Activated CD8-positive, alpha-beta memory T cell treated with anti-CD3 and anti-CD28 coated beads for 36 hours (primary cell): Measurements from ENCODE around the gene XXYLT1. TPM values are rescaled to one million over a fixed set of nuclear protein-coding genes. Genes with fewer than 3 reads are reported as not detected.

Experiments
- CTCF ChIA-PET: fragments of 350-600 bp; sonication (Branson Sonifier 250); formaldehyde crosslinking; loops from one replicate; lab custom pipeline; 2021; ENCODE audit warnings: antibody characterized with exemption; lab: Charles Lee
- POLR2A ChIA-PET: fragments of 350-600 bp; sonication (Branson Sonifier 250); formaldehyde crosslinking; loops from one replicate; lab custom pipeline; 2021; ENCODE audit warnings: antibody characterized with exemption; lab: Charles Lee
- total RNA-seq, 2 experiments: library from RNA; stranded (reverse); gene quantifications; one replicate each; pipeline ENCODE4 v1.2.3, GENCODE V29; 2021

XXYLT1 gene
- total RNA-seq, 2 experiments from 2014 or later: 9.1 to 9.3 TPM

DNA sequence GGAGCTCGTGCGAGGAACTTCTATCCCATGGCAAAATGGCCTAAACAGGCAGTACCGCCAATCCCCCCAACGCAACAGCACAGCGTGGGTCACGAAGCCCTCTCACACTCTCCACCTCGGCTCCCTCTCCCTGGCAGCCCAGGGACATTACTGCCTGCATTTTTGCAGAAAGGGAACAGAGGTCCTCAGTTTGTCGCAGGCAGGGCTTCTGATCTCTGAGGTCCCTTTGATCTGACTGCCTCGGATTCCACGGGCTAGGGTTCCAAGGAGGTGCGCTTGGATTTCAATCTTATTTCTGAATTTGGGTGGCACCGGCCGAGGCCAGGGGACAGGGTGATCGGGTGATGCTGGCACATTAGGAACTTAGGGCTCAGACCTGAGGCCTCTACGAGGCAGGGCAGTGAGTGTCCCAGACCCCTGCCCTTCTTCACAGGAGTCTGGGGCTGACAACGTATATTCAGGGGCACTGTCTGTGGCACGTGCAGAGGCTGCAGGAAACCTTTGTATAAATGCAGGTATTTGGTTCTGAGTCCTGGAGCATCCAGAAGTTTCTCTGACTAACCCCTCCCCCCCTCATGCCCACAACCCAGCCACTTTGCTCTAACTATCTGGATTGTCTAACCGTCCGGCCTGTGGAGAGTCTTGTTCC is 197.9 kb downstream of the XXYLT1 start:
- POLR2A ChIA-PET: no interaction called here
- CTCF ChIA-PET: no interaction called here

DNA sequence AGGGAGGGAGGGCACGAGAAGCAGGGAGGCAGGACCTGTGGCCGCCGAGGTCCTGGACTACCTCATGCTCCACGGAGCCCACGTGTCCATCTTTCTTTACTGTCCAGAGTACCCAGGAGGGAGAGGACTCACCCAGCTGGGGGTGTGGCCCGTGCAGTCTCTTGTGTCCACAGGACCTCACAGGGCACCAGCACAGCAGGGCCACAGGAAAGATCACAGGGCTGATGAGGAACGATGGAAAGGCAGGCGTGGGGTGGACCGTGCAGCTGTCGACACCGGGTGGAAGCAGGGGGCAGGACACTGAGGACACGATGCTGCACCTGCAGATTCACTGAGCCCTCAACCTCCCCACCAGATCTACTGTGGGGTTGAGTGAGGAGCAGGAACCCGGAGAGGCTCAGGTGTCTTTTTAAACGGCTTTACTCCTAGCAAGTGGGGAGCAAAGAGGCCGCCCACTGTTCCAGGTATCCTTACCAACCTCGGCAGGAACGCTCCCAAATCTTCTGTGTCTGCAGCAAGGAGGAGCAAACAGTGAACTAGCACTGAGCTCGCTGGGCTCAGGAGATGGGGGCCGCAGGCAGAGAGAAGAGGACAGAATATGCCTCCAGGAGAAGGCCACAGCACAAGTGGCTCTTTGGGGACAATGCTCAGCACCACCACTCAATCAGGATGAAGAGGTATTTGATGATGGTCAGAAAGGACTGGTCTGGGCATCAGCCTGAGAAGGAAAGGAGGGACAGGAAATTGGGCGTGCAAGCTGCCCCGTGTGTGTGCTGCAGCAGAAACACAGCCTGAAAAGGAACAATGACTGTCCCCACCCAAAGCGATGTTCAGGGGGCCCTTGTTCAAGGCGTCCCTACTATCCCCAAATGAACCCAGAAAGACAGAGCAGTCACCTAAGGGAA is 198.8 kb downstream of the XXYLT1 start:
- POLR2A ChIA-PET: no interaction called here
- CTCF ChIA-PET: no interaction called here

DNA sequence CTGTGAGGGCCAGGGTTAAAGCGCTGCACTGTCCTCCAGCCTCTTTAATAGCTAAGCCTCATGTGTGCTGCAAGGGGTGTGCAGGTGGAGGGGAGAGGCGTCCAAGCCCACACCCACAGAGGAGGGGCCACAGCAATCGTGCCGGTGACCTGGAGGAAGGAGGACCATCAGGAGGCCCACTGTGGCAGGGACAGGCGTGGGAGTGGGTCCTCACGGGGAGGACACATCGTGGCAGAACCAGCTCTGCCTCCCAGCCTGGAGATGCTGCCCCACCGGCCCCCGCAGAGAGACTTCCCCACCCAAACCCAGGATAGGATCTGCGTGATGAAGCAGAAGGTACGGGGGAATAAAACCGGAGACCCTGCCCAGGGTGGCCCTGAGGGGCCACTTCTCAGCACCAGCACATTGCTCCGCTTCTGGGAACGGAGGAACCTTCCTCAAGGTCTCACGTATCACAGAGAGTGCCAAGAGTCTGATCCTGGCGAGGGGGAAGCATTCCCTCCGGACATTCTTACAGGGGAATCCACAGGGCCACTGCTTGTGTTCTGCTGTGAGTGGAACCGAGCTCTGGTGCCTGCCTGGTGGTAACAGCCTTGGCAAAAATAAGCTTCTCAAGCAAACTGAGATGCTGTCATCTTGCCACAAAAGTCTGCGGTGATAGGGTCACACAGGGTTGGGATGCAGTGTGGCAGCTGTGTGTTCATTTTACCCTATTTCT is 199.8 kb downstream of the XXYLT1 start:
- ChIA-PET POLR2A (no interaction called here), CTCF (no interaction called here)

DNA sequence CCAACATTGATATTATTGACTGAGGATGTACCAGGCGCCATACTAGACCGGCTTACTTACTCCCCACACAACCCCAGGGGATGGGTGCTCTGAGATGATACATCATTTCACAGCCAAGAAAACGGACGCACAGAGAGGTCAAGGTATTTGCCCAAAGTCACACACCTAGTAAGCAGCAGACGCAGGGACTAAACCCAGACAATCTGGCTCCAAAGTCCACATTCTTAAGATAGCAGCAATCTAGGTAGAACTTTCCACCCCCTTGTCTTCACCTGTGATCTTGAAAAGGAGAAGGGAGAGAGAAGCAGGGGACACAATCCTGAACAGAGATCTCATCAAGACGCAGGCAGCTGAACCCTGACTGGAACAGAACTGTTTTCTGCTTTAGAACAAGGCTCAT is 200.6 kb downstream of the XXYLT1 start:
- CTCF ChIA-PET: no interaction called here

DNA sequence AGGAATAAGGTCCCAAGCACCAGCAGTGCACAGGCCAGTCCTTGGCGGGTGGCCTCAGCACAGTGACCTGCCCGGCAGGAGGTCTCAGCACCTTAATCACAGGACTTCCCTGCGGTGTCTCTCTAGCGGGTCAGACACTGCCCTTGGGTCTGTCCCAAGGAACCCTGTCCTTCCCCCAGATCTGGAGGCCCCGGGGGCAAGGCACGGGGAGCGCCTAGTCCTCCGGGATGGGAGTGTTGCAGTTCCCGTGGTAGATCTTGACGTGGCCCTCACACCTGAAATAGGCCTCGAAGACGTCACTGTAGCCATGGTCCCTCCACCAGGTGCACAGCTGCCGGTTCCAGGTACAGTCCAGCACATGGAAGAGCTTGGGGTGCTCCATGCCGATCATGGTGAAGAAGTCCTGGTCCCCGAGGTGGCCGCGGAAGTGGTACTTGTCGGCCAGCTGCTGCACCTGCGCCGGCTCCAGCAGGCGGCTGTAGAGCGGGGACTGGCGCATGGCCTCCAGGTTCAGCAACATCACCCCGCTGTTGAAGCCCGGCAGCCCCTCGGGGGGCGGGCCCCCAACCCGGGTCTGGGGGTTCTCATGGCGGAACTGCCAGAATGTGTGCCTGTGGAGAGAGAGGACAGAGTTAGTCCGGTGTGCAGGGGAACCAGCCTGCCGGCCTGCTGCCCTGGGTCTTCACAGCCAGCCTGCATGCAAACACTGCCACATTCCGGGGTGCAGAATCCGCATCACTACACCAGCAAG is 201.3 kb downstream of the XXYLT1 start:
- POLR2A ChIA-PET: no interaction called here

More for the DNA sequence above, 200.6 kb downstream of the XXYLT1 start:
- POLR2A ChIA-PET: no interaction called here

DNA sequence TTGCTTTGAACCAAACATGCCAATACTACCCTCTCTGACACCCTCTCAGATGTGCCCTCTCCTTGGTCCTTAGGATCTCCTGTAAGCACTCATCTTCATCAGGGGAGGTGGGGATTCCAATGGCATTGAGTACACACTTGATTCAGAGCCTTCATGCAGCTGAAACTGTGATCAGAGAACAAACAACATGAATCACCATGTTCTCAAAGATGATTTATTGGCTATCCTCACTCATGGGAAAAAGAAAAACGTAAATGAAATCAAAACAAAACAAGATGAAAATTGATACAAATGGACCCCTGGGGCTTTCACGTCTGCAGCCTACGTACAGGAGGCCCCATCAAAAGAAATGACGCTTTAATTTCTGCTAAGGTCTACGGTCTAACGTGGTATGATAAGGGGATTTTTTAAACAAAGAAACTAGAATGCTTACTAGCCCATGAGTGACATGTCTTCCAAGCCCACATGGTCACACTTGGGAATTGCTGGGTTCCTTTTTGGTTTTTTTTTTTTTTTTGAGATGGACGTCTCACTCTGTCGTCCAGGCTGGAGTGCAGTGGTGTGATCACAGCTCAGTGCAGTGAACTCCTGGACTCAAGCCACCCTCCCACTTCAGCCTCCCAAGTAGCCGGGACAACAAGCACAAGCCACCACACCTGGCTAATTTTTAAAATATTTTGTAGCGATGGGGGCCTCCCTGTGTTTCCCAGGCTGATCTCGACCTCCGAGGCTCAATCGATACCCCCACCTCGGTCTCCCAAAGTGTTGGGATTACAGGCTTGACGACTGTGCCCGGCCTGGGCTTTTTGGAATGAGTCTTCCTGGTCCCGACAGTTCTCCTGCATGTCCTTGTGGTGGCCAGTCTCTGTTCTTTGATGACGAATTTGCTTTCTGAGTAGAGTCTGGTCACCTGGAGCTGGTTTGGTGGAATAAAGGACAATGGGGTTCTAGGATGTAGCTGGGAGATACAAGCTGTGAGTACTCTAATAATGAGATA is 202.6 kb downstream of the XXYLT1 start:
- ChIA-PET POLR2A (no interaction called here), CTCF (no interaction called here)

More for the DNA sequence above, 201.3 kb downstream of the XXYLT1 start:
- CTCF ChIA-PET: no interaction called here

DNA sequence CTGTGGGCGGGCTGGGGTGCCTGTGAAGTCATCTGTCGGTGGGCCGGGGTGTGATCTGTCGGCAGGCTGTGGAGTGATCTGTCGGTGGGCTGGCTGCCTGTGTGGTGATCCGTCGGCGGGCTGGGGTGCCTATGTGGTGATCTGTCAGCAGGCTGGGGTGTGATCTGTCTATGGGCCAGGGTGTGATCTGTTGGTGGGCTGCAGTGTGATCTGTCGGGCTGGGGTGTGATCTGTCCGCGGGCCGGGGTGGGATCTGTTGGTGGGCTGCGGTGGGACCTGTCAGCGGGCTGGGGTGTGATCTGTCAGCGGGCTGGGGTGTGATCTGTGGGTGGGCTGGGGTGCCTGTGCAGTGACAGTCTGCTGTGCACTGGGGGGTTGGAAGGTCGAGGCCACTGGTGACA is 204.5 kb downstream of the XXYLT1 start:
- ChIA-PET POLR2A (no interaction called here), CTCF (no interaction called here)

DNA sequence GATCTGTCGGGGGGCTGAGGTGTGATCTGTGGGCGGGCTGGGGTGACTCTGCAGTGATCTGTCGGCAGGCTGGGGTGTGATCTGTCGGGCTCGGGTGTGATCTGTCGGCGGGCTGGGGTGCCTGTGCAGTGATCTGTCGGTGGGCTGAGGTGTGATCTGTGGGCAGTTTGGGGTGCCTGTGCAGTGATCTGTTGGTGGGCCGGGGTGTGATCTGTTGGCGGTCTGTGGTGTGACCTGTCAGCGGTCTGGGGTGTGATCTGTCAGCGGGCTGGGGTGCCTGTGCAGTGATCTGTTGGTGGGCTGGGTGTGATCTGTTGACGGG is 205.1 kb downstream of the XXYLT1 start:
- POLR2A ChIA-PET: no interaction called here
- CTCF ChIA-PET: no interaction called here

DNA sequence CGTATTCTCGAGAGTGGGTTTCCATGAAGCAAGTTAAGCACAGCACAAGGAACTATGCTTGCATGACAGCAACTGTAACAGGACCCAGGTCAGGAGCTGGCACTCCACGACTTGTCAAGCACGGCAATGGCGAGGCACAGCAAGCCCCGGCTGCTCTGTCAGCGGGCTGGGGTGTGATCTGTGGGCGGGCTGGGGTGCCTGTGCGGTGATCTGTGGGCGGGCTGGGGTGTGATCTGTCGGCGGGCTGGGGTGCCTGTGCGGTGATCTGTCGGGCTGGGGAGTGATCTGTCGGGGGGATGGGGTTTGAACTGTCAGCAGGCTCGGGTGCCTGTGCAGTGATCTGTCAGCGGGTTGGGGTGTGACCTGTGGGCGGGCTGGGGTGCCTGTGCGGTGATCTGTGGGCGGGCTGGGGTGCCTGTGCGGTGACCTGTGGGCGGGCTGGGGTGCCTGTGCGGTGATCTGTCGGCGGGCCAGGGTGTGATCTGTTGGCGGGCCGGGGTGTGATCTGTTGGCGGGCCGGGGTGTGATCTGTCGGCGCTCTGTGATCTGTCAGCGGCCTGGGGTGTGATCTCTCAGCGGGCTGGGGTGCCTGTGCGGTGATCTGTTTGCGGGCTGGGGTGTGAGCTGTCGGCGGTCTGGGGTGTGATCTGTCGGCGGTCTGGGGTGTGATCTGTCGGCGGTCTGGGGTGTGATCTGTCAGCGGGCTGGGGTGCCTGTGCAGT is 205.7 kb downstream of the XXYLT1 start:
- ChIA-PET CTCF (no interaction called here), POLR2A (no interaction called here)

DNA sequence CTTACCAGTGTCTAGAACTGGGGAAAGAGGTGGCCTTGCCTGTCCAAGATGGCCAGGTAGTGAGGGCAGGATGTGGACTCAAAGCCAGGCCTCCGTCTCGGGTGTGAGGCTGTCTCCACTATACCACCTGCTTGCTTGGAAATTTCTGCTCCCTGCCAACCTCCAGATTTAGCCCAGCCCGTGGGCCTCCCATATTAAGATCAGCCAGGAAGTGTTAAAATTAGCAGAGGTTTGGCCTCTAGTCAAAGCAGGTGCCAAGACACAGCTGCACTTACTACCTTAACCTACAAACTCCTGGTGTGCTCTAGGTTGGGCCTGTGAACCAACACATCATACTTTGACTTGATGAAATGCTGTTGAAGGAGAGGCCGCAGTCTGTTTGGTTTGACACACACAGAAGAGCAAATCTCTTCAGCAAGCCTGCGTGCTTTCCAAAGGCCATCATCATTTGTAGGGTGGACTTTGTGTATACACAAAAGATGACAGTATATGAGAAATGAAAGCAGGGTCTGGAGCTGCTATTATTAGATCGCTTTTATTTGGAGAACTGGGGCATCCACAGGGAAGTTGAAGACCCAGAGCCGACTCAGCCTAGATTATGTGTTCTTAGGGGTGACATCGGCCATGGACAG is 206.5 kb downstream of the XXYLT1 start:
- ChIA-PET CTCF (interaction anchor here (0.6 kb wide), 1 partner anchor 11 kb away, joined by 3 read pairs; no protein-coding TSS in a partner anchor), POLR2A (no interaction called here)

DNA sequence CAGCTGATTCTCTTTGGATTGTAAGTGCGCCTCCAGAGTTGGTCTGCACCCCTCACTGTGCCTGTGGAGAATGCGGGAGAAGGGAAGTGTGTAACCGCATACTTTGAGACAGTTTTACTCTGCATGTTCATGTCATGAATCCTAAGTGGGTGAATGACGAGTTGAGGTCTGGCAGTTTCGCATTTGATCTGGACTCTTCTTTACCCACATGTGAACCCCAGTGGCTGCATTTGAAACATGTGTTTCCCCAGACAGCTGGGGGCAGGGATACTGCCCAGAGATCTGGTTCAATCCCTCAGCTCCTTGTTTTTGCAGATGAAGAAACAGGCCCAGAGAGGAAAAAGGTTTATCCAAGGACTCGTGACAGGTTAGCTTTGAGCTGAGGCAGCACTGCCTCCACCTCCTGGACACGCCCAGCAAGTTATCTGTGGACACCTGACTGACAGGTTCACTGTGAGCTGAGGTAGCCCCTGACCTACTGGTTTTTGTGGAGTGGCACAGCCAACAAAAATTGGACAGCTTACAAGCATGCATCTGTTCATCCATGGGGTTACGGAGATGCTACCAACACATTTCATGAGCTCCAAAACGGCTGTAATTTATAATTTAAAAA is 207.3 kb downstream of the XXYLT1 start:
- ChIA-PET POLR2A (no interaction called here), CTCF (interaction anchor here (0.6 kb wide), 1 partner anchor 10 kb away, joined by 3 read pairs; no protein-coding TSS in a partner anchor)

DNA sequence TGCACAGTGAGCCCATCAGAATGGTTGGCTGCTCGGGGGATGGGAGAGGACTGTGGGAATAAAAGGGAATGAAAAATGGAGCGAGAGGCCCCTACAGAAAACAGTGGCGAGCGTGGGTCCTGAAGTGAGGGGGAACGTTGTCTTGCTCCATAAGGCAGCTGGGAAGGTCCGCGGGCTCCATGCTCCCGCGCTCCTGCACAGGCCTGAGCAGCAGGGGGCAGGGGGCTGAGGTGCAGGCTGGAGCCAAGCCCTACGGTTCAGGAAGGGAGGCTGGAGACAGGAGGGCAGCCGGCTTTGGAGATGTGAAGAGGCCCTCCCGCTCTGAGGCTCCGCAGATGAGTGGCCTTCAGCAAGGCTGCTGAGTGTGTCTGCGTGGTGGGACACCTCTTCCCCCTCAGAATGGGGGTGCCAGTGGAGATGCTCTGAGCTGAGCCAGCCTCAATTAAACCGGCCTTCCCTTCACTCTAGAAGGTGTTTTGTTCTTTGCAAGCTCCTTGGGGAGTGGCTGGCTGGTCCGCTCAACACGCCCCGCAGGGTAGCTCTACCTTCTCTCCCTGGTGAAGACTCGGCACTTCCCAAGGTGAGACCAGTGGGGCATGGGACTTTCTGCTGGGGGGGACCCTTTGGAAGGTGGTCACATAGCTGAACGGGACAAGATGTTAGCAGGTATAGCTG is 208.0 kb downstream of the XXYLT1 start:
- CTCF ChIA-PET: no interaction called here
- POLR2A ChIA-PET: no interaction called here

DNA sequence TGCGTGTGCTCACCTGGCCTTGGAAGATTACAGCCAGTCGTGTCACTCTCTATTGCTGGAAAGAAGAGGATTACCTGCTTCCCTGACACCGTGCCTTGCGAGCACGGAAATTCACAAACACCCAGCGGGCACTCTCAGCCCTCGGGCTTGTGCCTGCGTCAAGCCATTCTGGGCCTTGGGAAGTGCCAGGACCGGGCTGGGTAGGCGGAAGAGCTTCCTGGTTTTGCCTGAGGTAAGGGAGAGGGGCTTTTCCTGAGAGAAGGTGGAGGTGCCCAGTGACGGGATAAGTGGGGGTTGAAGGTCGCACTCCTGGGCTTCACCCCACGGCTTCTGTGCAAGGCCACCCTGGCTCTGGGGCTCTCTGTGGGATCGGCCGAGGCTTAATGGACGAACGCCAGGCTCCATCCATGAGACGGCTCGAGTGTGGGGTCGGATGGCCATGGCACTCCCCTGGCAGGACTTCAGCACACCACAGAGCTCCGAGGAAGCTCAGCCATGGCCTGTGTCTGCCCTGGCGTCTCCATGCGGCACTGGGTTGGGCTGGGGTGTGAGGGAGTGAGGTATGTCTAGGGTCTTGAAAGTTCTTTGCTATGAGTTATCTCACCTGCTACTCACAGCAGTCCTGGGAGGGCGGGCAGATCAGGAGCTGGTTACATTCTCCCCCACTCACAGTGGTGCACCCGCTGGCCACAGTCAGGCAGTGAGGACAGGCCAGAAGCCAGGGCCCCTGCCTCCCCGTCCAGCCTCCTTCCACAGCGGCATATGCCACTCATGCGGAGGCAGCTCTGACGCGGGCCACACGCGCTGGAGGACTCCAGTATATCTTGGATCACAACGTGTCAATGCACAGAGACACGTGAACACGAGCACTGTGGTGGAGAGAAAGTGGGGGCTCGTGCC is 209.0 kb downstream of the XXYLT1 start:
- ChIA-PET POLR2A (no interaction called here), CTCF (no interaction called here)

DNA sequence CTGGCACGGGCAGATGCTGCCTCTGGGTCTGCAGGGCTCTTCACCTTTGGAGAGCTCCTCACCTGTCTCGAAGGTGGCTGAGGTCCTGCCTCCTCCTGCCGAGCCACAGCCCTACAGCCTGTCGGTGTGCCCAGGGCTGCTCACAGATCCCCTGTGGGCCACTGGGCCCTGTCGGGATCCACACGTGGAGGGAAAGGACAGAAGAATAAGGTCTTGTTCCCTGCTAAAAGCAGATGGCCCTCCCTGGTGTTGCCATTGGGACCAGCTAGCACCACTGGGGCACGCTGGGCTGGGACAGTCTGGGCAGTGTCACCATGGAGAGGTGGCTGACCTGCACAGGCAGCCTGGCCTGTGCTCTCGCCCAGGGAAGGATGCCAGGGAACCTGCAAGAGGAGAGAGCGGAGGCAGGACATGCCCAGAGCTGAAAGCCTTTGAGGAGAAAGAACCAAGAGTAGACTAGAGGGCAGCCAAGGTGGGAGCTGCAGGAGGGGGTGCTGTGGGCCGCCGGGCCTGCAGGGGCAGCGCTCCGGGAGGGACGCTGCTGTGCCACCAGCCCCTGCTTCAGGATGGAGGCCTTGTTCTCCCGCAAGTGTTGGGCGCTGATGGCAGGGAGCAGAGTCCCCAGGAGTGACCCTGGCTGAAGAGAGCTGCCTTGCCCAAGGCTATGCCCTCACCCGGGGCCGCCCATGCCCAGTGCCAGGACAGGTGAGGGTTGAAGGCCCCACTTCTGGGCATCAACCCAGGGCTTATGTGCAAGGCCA is 210.2 kb downstream of the XXYLT1 start:
- ChIA-PET POLR2A (no interaction called here), CTCF (no interaction called here)

DNA sequence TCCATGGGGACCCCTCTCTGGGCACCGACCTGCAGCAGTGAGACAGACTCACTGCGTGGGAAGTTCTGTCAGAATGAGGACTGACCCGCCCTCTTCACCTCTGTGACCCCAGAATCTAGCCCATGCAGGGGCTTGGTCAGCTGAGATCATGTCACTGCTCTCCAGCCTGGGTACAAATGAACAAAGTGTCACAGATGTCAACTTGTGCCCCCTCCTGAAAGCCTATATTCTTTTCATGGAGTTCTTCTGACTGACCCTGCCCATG is 210.8 kb downstream of the XXYLT1 start:
- ChIA-PET CTCF (no interaction called here), POLR2A (no interaction called here)
